Measurements from ENCODE around the gene FOXRED2.
"Not testable (repeated sequence)": the region's sequence is repeated elsewhere in the genome, so short reads cannot be mapped to it uniquely, and the experiment has no call there.

The FOXRED2 gene

DNA sequence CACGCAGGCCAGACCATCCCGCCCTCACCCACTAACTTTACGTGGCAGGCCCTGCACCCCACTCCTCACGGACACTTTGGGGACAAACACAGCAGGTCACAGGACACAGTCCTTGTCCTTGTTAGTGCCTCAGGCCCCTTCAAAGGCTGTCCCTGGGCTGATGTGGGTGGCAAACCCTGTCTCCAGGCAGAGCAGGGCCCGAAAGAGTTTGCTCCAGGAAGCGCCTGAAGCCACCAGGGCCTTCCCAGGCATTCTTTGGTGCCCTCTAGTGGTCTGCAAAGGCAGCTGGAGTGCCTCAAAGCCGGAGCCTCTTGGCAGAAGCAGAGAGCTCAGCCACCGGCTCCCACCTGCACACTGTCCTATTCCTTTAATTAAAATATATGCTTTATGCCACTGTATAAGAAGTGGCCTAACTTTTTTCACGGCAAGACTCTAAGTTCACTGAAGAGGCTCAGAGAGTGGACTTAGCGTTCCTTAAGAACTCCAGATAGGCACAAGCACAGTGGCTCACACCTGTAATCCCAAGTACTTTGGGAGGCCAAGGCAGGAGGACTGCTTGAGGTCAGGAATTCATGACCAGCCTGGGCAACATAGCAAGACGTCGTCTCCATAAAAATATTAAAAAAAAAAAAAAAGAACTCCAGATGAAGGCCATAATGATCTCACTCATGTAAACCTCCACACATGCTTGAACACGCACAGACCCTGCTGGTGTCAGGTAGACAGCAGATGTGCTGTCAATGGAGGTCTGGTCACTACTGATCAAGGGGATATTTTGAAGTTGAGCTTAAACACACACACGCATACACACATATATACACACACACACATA lies 36.5 kb downstream of the FOXRED2 start:
- DNase-seq (ENCODE audit: low spot score) (peak; percentile 85), FAIRE-seq (peak; percentile 96)

- FAIRE-seq (peak; percentile 55), DNase-seq (ENCODE audit: low spot score) (no peak)
Observed at GRCh38 chr22:36469094-36469710, 37.6 kb downstream of the FOXRED2 start.

- DNase-seq (ENCODE audit: low spot score) (peak; percentile 93), FAIRE-seq (peak; percentile 92)
Observed at GRCh38 chr22:36467946-36468345, 38.9 kb downstream of the FOXRED2 start.

DNA sequence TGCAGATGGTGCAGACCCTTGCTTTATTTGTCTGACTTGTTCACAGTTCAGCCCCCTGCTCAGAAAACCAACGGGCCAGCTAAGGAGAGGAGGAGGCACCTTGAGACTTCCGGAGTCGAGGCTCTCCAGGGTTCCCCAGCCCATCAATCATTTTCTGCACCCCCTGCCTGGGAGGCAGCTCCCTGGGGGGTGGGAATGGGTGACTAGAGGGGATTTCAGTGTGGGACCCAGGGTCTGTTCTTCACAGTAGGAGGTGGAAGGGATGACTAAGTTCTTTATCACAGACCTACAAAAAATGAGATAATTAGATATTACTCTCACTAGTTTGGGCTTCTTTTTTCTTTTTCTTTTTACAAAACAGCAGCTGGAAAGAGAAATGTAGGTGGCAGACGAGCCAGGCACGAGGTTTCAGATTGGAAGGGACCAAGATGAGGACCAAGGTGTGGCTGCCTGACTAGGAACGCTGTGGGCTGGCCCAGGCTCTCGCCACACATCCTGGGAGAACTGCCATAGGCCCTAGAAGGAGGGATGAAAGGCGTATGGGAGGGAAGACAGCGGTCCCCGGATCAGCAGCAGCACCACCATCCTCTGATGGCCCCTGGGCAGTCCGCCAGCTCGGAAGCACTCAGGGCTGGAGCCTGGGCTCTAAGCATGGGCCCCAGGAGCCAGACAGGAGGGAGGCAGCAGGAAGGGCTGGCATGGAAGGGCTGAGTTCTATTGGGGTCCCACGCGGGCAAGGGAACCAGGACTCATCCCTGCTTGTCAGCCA lies 39.6 kb downstream of the FOXRED2 start:
- DNase-seq (ENCODE audit: low spot score) (peak; percentile 80), FAIRE-seq (no peak)

GRCh38 chr22:36466258-36466657 lies 40.6 kb downstream of the FOXRED2 start:
- no peak for FAIRE-seq
- DNase-seq (ENCODE audit: low spot score) = no peak

DNA sequence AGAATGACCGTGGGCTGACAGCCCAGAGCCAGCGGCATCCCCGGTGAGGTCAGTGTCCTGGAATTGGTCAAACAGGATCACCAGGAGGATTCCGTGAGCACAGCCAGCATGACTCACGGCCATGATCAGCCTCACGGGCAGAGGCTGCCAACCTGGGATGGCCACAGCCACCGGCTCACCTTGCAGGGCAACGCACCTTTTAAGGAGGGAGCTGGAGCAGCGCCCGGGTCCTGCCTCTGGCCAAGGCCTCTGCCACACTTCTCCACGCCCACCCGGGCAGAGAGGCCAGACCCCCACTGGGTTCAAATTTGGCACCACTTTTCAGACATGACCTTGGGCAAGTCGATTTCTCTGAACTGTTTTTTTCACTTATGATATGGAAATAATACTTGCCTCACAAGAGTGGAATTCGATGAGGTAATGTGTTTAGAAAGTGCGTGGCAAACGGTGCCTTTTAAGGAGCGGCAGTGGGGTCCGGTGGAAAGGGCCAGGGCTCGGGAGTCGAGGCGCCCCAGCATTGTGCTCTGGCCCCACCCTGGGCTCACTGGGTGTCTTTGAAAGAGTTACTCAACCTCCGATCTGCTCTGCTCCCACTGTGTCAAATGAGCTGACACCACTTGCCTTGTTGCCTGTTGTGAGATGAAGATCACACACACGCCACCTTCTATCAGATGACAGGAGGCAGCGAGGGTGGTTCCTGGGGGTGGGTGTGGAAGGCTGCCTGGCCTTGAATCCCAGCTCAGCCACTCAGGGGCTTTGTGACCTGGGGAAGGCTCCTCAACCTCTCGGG lies 41.4 kb downstream of the FOXRED2 start:
- FAIRE-seq (peak; percentile 98), DNase-seq (ENCODE audit: low spot score) (peak; percentile 91)

DNA sequence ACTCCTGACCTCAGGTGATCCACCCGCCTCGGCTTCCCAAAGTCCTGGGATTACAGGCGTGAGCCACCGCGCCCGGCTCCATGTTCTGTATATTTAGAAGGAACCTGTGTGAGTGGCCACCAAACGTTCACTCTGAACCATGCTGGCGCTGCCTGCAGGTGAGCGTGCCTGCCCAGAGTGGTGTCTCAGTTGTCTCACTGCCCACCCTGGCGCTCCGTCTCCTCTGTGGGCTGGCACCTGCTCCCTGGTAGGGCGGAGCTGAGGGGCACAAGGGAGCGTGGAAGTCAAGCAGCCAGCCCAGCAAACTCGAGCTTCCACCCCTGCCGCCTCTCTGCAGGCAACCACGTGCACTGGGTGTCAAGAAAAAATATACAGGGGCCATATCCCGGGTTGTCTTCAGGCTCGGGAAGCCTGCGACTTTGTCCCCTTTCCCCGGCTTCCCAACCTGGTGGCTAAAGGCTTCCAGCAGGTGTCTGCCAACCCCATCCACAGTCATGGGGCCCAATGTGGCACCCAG lies 42.1 kb downstream of the FOXRED2 start:
- DNase-seq (ENCODE audit: low spot score) = no peak
- no peak for FAIRE-seq

DNA sequence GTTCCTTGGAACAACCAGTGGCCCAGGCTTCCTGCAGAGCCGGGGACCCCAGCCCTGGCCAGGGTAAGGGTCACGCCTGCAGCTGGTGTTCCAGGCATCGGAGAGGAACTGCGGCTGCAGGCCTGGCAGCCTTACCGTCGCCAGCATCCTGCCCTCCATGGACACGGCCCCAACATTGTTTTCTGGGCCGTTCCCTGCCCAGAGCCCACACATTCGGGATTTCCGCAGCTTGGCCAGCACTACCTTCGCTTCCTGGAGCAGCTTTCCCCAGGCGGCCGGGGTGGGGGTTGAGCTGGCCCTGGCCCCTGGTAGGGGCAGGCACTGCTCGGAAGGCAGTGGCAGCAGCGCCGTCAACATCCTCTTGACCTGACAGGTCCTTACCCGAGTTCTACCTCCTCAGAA lies 43.1 kb downstream of the FOXRED2 start:
- no peak for DNase-seq (ENCODE audit: low spot score)
- FAIRE-seq = no peak

DNA sequence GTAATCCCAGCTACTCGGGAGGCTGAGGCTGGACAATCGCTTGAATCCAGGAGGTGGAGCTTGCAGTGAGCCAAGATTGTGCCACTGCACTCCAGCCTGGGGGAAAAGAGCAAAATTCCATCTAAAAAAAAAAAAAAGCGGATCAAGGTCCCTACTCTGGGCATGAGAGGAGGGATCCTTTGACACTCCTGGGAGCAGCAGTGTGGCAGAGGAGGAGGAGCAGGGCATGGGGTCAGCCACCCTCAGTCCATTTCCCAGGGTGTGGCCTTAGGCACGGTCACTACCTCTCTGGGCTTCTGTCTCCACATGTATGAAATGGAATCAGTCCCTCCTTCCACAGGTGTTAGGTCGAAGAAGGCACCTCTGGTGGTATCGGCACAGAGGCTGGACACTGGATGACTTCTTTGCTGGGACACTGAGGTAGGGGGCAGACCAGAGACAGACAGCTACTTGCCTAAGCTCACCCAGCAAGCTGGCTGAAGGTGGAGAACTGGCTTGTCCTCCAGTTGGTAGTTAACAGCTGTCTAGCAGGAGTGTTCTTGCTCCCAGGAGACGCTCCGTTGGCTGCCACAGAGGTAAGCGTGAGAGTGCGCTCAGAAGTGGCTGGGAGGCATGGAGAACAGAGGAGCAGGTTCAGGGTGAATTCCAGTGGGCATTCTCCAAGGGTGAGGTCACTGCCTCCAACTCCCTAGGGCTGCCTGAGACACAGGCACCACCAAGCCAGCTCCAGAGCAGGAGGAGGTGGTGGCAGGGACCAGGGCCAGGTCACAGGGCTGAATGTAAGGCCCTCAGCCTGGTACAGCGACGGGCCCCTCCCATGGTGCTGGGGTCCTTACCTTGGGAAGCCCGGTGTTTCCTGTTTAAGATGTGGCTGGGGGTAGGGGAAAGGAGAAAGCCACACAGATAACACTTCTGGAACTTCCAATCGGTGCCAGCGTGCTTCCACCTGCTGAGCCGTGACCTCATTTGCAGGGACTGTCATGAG lies 44.9 kb downstream of the FOXRED2 start:
- FAIRE-seq = peak; percentile 97
- peak; percentile 89 for DNase-seq (ENCODE audit: low spot score)

DNA sequence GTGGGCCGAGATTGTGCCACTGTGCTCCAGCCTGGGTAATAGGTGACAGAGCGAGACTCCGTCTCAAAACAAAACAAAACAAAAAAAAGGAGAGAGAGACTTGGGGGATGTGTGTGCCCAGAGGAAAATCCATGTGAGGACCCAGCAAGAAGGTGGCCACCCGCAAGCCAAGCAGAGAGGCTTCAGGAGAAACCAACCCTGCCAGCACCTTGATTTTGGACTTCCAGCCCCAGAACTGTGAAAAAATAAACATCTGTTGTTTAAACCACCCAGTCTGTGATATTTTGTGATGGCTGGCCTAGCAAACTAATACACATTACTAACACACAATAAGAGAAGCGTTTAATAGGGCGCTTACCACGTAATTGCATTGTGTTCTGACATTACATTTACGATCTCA lies 46.6 kb downstream of the FOXRED2 start:
- no peak for DNase-seq (ENCODE audit: low spot score)
- FAIRE-seq = no peak

DNA sequence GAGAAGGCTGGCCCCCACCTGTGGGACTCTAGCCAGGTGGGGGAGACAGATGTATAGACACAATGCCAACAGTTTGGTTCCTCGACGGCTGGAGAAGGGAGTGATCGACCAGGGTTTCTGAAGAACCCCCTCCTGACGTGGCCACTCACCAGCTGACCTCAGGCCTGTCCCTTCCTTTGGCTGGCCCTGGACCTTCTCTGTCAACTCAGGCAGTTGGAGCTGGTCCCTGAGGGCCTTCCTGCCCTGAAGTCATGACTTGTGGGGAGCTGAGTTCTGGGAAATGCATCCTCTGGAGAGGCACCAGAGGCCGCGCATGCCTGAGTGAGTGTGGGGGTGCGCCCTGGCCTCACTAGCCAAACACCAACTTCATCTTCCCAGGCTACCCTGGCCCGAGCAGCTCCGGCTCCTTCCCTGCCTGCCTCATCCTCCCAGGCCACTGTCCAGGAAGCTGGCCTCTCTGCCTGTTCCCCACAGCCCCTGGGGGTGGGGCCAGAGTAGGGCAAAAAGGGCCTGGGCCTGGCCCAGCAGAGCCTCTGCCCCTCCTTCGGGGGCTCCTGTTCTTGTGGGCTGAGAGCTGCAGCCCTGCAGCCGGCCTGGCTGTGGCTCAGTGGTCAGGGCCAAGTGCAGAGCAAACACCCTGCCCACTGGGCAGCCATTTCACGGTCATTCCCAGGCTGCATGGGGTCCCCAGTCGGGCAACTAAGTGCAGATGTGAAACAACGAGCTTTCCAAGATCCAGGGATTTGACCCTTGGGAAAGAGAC lies 49.0 kb downstream of the FOXRED2 start:
- FAIRE-seq (no peak), DNase-seq (ENCODE audit: low spot score) (no peak)

- no peak for DNase-seq (ENCODE audit: low spot score)
- FAIRE-seq = no peak
Observed at GRCh38 chr22:36456464-36456845, 50.4 kb downstream of the FOXRED2 start.

DNA sequence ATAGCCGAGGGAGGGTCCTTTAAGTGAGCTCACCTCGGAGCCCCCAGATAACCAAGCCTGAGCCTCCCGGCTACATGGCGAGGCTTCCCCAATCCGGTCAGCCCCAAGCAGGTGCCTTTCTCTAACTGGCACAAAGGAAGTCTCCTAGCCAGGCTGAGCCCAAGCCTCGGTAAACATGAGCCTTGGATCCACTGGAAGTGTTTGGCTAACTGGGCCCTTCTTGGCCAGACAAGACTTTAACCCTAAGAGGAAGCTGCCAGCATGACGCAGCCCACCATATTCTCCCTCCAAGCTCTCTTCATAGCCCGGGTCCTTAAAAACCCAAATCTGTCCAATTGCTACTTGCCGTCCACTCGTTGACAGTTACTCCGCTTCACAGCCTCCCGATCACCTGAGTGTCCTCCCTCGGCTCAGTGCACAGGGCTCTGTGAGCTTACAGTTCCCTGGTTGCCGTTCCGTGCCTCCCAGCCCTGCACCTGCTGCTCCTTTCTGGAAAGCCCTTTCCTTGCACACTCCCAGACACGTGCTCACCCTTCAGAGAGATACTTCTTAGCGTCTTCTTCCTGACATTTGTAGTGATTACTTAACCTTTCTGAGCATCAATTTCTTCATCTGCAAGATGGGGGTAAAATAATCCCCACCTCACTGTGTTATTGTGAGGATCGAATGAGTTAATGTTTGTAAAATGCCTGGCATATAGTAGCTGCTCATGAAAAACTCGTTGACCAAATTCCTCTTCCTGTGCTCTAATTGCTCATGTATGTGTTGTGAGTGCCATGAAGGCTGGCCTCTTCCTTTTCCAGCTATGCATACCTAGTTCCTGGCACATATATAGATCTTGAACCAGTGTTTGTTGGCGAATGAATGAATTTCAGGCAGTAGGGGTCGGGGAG lies 51.0 kb downstream of the FOXRED2 start:
- FAIRE-seq (no peak), DNase-seq (ENCODE audit: low spot score) (no peak)

DNA sequence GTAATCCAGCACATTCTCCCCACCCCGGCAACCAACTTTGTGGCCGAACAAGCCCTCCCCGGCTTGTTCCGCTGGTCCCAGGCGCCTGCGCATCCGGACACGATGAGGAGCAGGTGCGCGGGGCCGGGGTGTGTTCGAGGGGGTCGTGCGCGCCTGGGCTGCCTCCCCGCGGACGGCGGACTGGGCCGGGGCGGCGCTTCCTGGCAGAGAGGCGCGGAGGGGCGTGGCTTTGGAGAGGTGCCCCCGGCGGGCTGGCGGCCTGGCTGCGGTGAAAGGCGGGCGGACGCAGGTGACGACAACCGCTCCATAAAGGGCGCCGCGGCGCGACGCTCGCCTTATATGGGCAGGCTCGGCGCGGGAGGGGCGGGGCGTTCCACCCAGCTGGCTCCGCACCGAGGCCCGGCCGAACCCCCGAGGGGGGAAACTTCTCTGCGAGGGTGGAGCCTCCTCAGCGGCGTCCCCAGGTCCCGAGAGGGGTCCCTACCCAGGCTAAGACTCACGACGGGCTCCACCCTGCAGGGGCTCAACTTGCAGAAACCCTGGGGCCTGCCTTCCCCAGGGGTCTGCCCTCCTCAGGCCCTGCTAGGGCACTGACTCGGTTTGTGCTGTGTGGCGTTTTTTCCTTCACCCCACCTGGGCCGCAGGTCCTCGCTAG lies 51.8 kb downstream of the FOXRED2 start:
- peak; percentile 9 for FAIRE-seq
- peak; percentile 70 for DNase-seq (ENCODE audit: low spot score)

DNA sequence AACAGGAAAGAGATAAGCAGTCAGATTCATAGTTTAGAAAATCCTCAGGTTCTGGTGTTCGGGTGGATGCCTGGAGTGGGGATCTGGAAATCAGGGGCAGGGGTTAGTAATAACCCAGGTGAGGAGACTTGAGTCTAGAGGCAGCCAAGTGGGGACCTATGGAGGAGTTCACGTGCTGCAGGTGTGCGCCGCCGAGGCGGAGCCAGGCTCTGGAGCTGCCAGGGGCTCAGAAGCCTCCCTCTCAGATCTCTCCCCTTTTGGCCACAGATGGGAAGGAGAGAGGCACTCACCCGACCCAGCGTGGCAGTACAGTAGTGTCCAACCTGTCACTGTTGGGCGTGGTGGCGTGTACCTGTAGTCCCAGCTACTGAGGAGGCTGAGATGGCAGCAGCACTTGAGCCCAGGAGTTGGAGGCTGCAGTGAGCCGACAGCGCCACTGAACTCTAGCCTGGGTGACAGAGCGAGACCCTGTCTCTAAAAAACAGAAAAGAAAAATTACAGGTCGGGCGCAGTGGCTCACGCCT lies 52.9 kb downstream of the FOXRED2 start:
- FAIRE-seq = peak; percentile 20

DNA sequence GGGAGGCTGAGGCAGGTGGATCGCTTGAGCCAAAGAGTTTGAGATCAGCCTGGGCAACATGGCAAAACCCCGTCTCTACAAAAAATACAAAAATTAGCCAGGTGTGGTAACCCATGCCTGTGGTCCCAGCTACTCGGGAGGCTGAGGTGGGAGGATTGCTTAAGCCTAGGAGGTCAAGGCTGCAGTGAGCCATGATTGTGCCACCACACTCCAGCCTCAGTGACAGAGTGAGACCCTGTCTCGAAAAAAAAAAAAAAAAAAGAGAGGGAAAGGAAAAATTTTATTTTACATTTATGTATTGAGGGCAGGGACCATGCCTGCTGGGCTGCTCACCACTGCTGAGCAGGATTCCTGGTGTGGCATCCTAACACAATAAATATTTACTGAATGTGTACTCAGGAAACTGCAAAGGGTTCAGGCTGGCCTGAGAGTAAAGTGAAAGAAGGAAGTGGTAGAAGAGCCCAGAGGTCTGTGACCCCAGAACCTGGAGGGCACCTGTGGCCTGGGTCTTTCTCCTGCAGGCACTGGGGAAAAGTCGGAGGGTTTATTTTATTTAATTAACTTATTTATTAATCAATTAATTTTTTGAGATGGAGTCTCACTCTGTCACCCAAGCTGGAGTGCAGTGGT lies 53.7 kb downstream of the FOXRED2 start:
- not testable (repeated sequence) for DNase-seq (ENCODE audit: low spot score); FAIRE-seq

More for the DNA sequence above, 52.9 kb downstream of the FOXRED2 start:
- no peak for DNase-seq (ENCODE audit: low spot score)
